ENCODE measurements around the gene MEGF11.

Gene MEGF11

GRCh38 chr15:66161108-66161507 lies 92.4 kb downstream of the MEGF11 start:
- TF ChIP-seq REST (IDR thresholded peaks at IDR 0.05; ENCODE audit: insufficient replicate concordance, low read depth), result no peak
- no peak for DNase-seq (ENCODE audit: low read depth in 1 of 2, low spot score in 1 of 2)
- Histone ChIP-seq H3K4me3 (replicated peaks; ENCODE audit: insufficient read depth, low read length) (no peak overlapping the region), H3K27ac (replicated peaks) (no peak overlapping the region), H3K27me3 (ENCODE audit: insufficient read depth, poor library complexity, severe bottlenecking) (no peaks in the 10 kb centered on the region)

GRCh38 chr15:66157507-66157906 lies 96.0 kb downstream of the MEGF11 start:
- no peak overlapping the region for H3K4me3 ChIP-seq (replicated peaks; ENCODE audit: insufficient read depth, low read length)
- DNase-seq (ENCODE audit: low read depth in 1 of 2, low spot score in 1 of 2), result no peak

GRCh38 chr15:66156310-66156975 lies 97.1 kb downstream of the MEGF11 start:
- no peak overlapping the region for H3K27ac ChIP-seq (replicated peaks)
- no peak for DNase-seq (ENCODE audit: low read depth in 1 of 2, low spot score in 1 of 2)
- peaks cover 3% of the 10 kb centered on the region for H3K27me3 ChIP-seq (ENCODE audit: insufficient read depth, poor library complexity, severe bottlenecking)
- TF ChIP-seq POLR2AphosphoS5 (IDR thresholded peaks at IDR 0.05; ENCODE audit: low read depth) (no peak), SPI1 (IDR thresholded peaks at IDR 0.05; ENCODE audit: borderline replicate concordance, low read depth) (no peak), GABPA (IDR thresholded peaks at IDR 0.05; ENCODE audit: low read depth) (no peak), REST (IDR thresholded peaks at IDR 0.05; ENCODE audit: insufficient replicate concordance, low read depth) (no peak), CTCF (IDR thresholded peaks at IDR 0.05; ENCODE audit: insufficient read depth, low read length) (no peak)
- no peak overlapping the region for H3K4me3 ChIP-seq (replicated peaks; ENCODE audit: insufficient read depth, low read length)

More at GRCh38 chr15:66157507-66157906, 96.0 kb downstream of the MEGF11 start:
- TF ChIP-seq REST (IDR thresholded peaks at IDR 0.05; ENCODE audit: insufficient replicate concordance, low read depth) (no peak), POLR2AphosphoS5 (IDR thresholded peaks at IDR 0.05; ENCODE audit: low read depth) (no peak), SPI1 (IDR thresholded peaks at IDR 0.05; ENCODE audit: borderline replicate concordance, low read depth) (no peak), CTCF (IDR thresholded peaks at IDR 0.05; ENCODE audit: insufficient read depth, low read length) (no peak)
- H3K27me3 ChIP-seq (ENCODE audit: insufficient read depth, poor library complexity, severe bottlenecking), result peaks cover 3% of the 10 kb centered on the region
- H3K27ac ChIP-seq (replicated peaks), result no peak overlapping the region
